CD14-positive monocyte (primary cell): Measurements from ENCODE around the gene SLC6A20. TPM values are rescaled to one million over a fixed set of nuclear protein-coding genes. Genes with fewer than 3 reads are reported as not detected.

Source experiments
- DNase-seq, 3 donors: peaks; one replicate each; pipeline ENCODE4 v3.0.0-alpha.2; 2011 to 2022
- H2AFZ ChIP-seq: 2 replicates; pipeline ENCODE4 v1.6.0; 2012; ENCODE audit warnings: mild to moderate bottlenecking, low read depth, low read length, inconsistent platforms; ENCODE audit not compliant: insufficient read depth, poor library complexity, severe bottlenecking
- H3K27ac ChIP-seq, 2 donors: 1 replicate in 1 of 2; 2 replicates in 1 of 2; pipeline ENCODE4 v1.5.1; 2012 to 2013; ENCODE audit warnings: low read length in 2 of 2, control low read depth in 1 of 2, inconsistent platforms in 1 of 2, low read depth in 1 of 2, mild to moderate bottlenecking in 1 of 2
- H3K27me3 ChIP-seq, 2 donors: one replicate each; pipeline versions ENCODE4 v1.6.0 to v1.6.1; 2011 to 2013; ENCODE audit warnings: low read length in 2 of 2; ENCODE audit not compliant: control insufficient read depth in 2 of 2, insufficient read depth in 2 of 2
- H3K36me3 ChIP-seq, 2 donors: replicated peaks in 1 of 2; 1 replicate in 1 of 2; 2 replicates in 1 of 2; pipeline versions ENCODE4 v1.5.1 to v1.6.1; 2012 to 2013; ENCODE audit warnings: low read length in 2 of 2, control low read depth in 1 of 2, inconsistent platforms in 1 of 2, mild to moderate bottlenecking in 1 of 2; ENCODE audit not compliant: insufficient read depth in 2 of 2, control insufficient read depth in 1 of 2
- H3K4me1 ChIP-seq, 2 donors: 1 replicate in 1 of 2; 2 replicates in 1 of 2; pipeline versions ENCODE4 v1.5.1 to v1.6.1; 2012 to 2013; ENCODE audit warnings: low read length in 2 of 2, control low read depth in 1 of 2, inconsistent platforms in 1 of 2, mild to moderate bottlenecking in 1 of 2, moderate library complexity in 1 of 2; ENCODE audit not compliant: insufficient read depth in 2 of 2, control insufficient read depth in 1 of 2
- H3K4me2 ChIP-seq: replicated peaks from 2 replicates; pipeline ENCODE3; 2012; ENCODE audit warnings: low read length, moderate library complexity, mild to moderate bottlenecking; ENCODE audit not compliant: poor library complexity, severe bottlenecking; ENCODE audit errors: extremely low read depth
- H3K4me3 ChIP-seq, 3 experiments: fragments of 200-600 bp in 1 of 3; sonication (generic) in 1 of 3; replicated peaks in 1 of 3; 1 replicate in 2 of 3; 2 replicates in 1 of 3; pipeline ENCODE4 v1.5.1; 2011 to 2013; ENCODE audit warnings: low read length in 3 of 3, mild to moderate bottlenecking in 3 of 3, control low read depth in 2 of 3, low read depth in 2 of 3, inconsistent platforms in 1 of 3, moderate library complexity in 1 of 3
- H3K79me2 ChIP-seq: 2 replicates; pipeline ENCODE4 v1.6.0; 2012; ENCODE audit warnings: mild to moderate bottlenecking, control low read depth, inconsistent platforms, low read length, moderate library complexity; ENCODE audit not compliant: insufficient read depth
- H3K9ac ChIP-seq: 2 replicates; pipeline ENCODE4 v1.6.0; 2017; ENCODE audit warnings: low read length, mild to moderate bottlenecking; ENCODE audit not compliant: insufficient read depth, poor library complexity, severe bottlenecking
- H3K9me3 ChIP-seq, 2 donors: replicated peaks in 1 of 2; 1 replicate in 1 of 2; 2 replicates in 1 of 2; pipeline versions ENCODE4 v1.5.1 to v1.6.1; 2012 to 2013; ENCODE audit warnings: low read length in 2 of 2, control low read depth in 1 of 2; ENCODE audit not compliant: control insufficient read depth in 1 of 2, insufficient read depth in 1 of 2
- H4K20me1 ChIP-seq: 2 replicates; pipeline ENCODE4 v1.6.0; 2012; ENCODE audit warnings: mild to moderate bottlenecking, low read length, control low read depth, moderate library complexity; ENCODE audit not compliant: insufficient read depth
- H3K27ac Mint-ChIP-seq, 7 donors: one replicate each; pipeline ENCODE4 v1.8.0; 2020; ENCODE audit warnings: mild to moderate bottlenecking in 7 of 7, mixed read lengths in 7 of 7, moderate library complexity in 6 of 7, inconsistent platforms in 2 of 7
- H3K27me3 Mint-ChIP-seq, 3 donors: one replicate each; pipeline ENCODE4 v1.8.0; 2021 to 2022; ENCODE audit warnings: low read depth in 3 of 3, mild to moderate bottlenecking in 3 of 3, mixed read lengths in 3 of 3, moderate library complexity in 3 of 3, inconsistent platforms in 1 of 3
- H3K36me3 Mint-ChIP-seq, 2 donors: one replicate each; pipeline ENCODE4 v1.8.0; 2020; ENCODE audit warnings: mixed read lengths in 2 of 2, inconsistent platforms in 1 of 2, mild to moderate bottlenecking in 1 of 2
- H3K4me1 Mint-ChIP-seq: one replicate; pipeline ENCODE4 v1.8.0; 2020; ENCODE audit warnings: mild to moderate bottlenecking, mixed read lengths
- H3K4me3 Mint-ChIP-seq, 2 donors: one replicate each; pipeline ENCODE4 v1.8.0; 2020; ENCODE audit warnings: mild to moderate bottlenecking in 2 of 2, mixed read lengths in 2 of 2, moderate library complexity in 1 of 2
- H3K9me3 Mint-ChIP-seq, 7 donors: one replicate each; pipeline ENCODE4 v1.8.0; 2020 to 2022; ENCODE audit warnings: mixed read lengths in 7 of 7, mild to moderate bottlenecking in 6 of 7, moderate library complexity in 6 of 7, inconsistent platforms in 2 of 7
- CTCF ChIP-seq: fragments of 200-600 bp; IDR thresholded peaks from one replicate; pipeline ENCODE4 v1.8.0; 2022; ENCODE audit warnings: antibody characterized with exemption, mild to moderate bottlenecking
- WGBS: methylation state at CpG from one replicate; pipeline ENCODE4 v1.1.5; 2013; ENCODE audit warnings: missing lambda C conversion rate; ENCODE audit not compliant: insufficient coverage; 5-methylcytosine and 5-hydroxymethylcytosine counted together
- intact Hi-C, 2 donors: fragments of 100-400 bp; cut with micrococcal nuclease; formaldehyde crosslinking; loops; one replicate each; pipeline versions ENCODE4 v1.15.0 to v1.15.1; 2023
- polyA plus RNA-seq, 3 donors: library from polyadenylated mRNA; depleted of rRNA in 1 of 3; unstranded in 2 of 3; stranded (reverse) in 1 of 3; fragments of 300-500 nt in 2 of 3; fragments of >200 nt in 1 of 3; fragmentation: Illumina TruSeq in 2 of 3; gene quantifications; 1 replicate in 2 of 3; 2 replicates in 1 of 3; pipeline ENCODE4 v1.2.3, GENCODE V29; 2012 to 2021

The SLC6A20 gene
- polyA plus RNA-seq, 3 donors = not detected

DNA sequence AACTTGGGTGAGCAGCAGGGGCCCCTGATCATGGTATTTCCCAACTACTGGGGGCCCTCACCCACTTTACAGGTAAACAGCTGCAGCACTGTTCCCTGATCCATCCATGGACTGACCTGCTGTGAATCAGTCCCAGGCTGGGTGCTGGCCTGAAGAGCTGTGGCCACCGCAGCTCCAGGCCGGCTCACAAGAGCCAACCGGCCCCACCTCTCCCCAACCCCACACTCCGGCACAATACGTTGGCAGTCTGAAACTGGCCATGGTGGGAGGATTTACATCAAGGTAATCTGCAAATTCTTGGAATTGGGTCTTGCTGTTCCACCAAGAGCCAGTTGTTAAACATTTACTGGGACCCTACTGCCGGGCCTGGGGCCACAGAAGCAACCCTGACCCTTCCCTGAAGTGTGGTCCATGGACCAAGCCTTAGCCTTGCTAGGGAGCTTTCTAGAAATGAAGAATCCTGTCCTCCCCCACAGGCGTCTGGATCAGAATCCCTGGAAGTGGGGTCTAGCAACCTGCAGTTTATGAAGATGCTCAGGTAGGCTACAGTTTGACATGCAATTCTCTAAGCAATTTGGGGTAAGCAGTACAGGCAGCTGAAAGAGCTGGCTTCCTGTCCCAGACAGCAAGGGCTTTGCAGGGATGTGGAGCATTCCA lies 3.7 kb downstream of the SLC6A20 start:
- H3K9me3 ChIP-seq = peaks cover 11 to 16% of the 10 kb centered on the region in 2 donors
- Mint-ChIP-seq H3K27me3 (peaks cover 37 to 43% (median 38%) of the 10 kb centered on the region in 3 donors), H3K4me1 (peaks cover 23% of the 10 kb centered on the region), H3K9me3 (peaks cover 7 to 24% (median 14%) of the 10 kb centered on the region in 7 donors), H3K27ac (no peak overlapping the region), H3K36me3 (peaks cover 0 to 2% of the 10 kb centered on the region in 2 donors), H3K4me3 (no peak overlapping the region)
- H3K27me3 ChIP-seq = peaks cover 30 to 39% of the 10 kb centered on the region in 2 donors
- no peaks in the 10 kb centered on the region for H3K79me2 ChIP-seq
- no peak overlapping the region for H3K9ac ChIP-seq
- 88% methylated on average over 4 of the region's 7 CpGs for WGBS
- H4K20me1 ChIP-seq = no peaks in the 10 kb centered on the region
- no peak for TF ChIP-seq CTCF
- intact Hi-C loops = no loop called here
- no peaks in the 10 kb centered on the region for H3K36me3 ChIP-seq
- no peak overlapping the region for H3K4me3 ChIP-seq
- H3K4me2 ChIP-seq = no peak overlapping the region
- no peak overlapping the region for H2AFZ ChIP-seq
- H3K4me1 ChIP-seq = peaks cover 10 to 12% of the 10 kb centered on the region in 2 donors
- no peak for DNase-seq
- no peak overlapping the region for H3K27ac ChIP-seq

DNA sequence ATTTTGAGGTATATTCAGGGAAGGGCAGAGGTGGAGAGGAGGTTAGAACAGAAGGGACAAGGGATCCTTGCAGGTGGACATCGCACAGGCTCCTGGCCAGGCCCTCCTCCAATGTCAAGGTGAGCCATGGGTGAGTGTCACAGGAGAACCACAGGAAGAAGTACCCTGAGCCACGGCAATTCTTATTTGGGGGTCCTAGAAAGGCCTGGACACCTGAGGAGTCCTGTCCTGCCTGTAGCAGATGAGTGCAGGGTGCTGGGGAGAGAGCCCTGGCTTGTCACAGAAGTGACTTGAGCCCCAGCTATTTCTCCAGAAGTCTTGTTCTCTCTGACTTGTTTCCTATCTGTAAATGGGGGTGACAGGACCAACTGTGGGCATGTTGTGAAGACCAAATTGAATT lies 4.3 kb downstream of the SLC6A20 start:
- no peak for TF ChIP-seq CTCF
- Mint-ChIP-seq H3K9me3 (peaks cover 8 to 24% (median 14%) of the 10 kb centered on the region in 7 donors), H3K4me1 (peaks cover 23% of the 10 kb centered on the region), H3K36me3 (peaks cover 0 to 2% of the 10 kb centered on the region in 2 donors), H3K27me3 (peaks cover 32 to 39% (median 32%) of the 10 kb centered on the region in 3 donors), H3K4me3 (no peak overlapping the region), H3K27ac (peak overlapping the region in 2 of 7 donors; percentile 62 to 74)
- no peak overlapping the region for H3K4me3 ChIP-seq
- H3K4me1 ChIP-seq = peaks cover 10 to 12% of the 10 kb centered on the region in 2 donors
- 100% methylated on average over 1 of the region's 2 CpGs for WGBS
- intact Hi-C loops = no loop called here
- H3K36me3 ChIP-seq = no peaks in the 10 kb centered on the region
- peaks cover 24 to 33% of the 10 kb centered on the region in 2 donors for H3K27me3 ChIP-seq
- no peak overlapping the region for H3K4me2 ChIP-seq
- no peak overlapping the region for H3K9ac ChIP-seq
- no peak overlapping the region for H2AFZ ChIP-seq
- H3K9me3 ChIP-seq = peaks cover 11 to 16% of the 10 kb centered on the region in 2 donors
- H4K20me1 ChIP-seq = no peaks in the 10 kb centered on the region
- no peak for DNase-seq
- no peaks in the 10 kb centered on the region for H3K79me2 ChIP-seq
- H3K27ac ChIP-seq = no peak overlapping the region
